Ureter (tissue), 1 donor: ENCODE results near the gene GABRP. TPM values are rescaled to one million over a fixed set of nuclear protein-coding genes. Genes with fewer than 3 reads are reported as not detected.
"Not testable (repeated sequence)": the region's sequence is repeated elsewhere in the genome, so short reads cannot be mapped to it uniquely, and the experiment has no call there.

Experiments
- DNase-seq: peaks from one replicate; pipeline ENCODE4 v3.0.0-alpha.2; 2020; ENCODE audit warnings: low spot score
- total RNA-seq: library from RNA; stranded (reverse); gene quantifications from one replicate; pipeline ENCODE4 v1.2.4, GENCODE V29; 2023
- donor health status: DM: yes; HTN: yes; CAD: no.

The GABRP gene
- total RNA-seq, 1 donor from 2014 or later = 0.42 TPM

- DNase-seq = no peak
Measured at GRCh38 chr5:170792878-170793277, 9.4 kb downstream of the GABRP start.

- no peak for DNase-seq
Measured at GRCh38 chr5:170795154-170795553, 11.6 kb downstream of the GABRP start.

GRCh38 chr5:170805666-170806065 lies 22.1 kb downstream of the GABRP start:
- DNase-seq = no peak

- DNase-seq = no peak
Measured at GRCh38 chr5:170809551-170809950, 26.0 kb downstream of the GABRP start.

- DNase-seq = no peak
Measured at GRCh38 chr5:170811719-170812118, 28.2 kb downstream of the GABRP start.

GRCh38 chr5:170813231-170813630 lies 29.7 kb downstream of the GABRP start:
- DNase-seq = no peak

- DNase-seq = no peak
Measured at GRCh38 chr5:170817195-170817594, 33.7 kb downstream of the GABRP start.

- DNase-seq = no peak
Measured at GRCh38 chr5:170818232-170818631, 34.7 kb downstream of the GABRP start.

GRCh38 chr5:170819824-170820223 lies 36.3 kb downstream of the GABRP start:
- no peak for DNase-seq

- no peak for DNase-seq
Measured at GRCh38 chr5:170821257-170821800, 37.8 kb downstream of the GABRP start.

GRCh38 chr5:170826117-170826516 lies 42.6 kb downstream of the GABRP start:
- DNase-seq = no peak

- DNase-seq = no peak
Measured at GRCh38 chr5:170832241-170832640, 48.7 kb downstream of the GABRP start.

GRCh38 chr5:170833981-170834380 lies 50.5 kb downstream of the GABRP start:
- not testable (repeated sequence) for DNase-seq

GRCh38 chr5:170836226-170836625 lies 52.7 kb downstream of the GABRP start:
- DNase-seq = no peak

GRCh38 chr5:170843870-170844269 lies 60.3 kb downstream of the GABRP start:
- DNase-seq = no peak

- no peak for DNase-seq
Measured at GRCh38 chr5:170844651-170845050, 61.1 kb downstream of the GABRP start.

GRCh38 chr5:170846416-170846815 lies 62.9 kb downstream of the GABRP start:
- DNase-seq = no peak

GRCh38 chr5:170846846-170847245 lies 63.3 kb downstream of the GABRP start:
- DNase-seq = no peak

GRCh38 chr5:170848033-170848432 lies 64.5 kb downstream of the GABRP start:
- no peak for DNase-seq

GRCh38 chr5:170849374-170849773 lies 65.8 kb downstream of the GABRP start:
- no peak for DNase-seq

GRCh38 chr5:170854566-170854965 lies 71.0 kb downstream of the GABRP start:
- no peak for DNase-seq

GRCh38 chr5:170857066-170857465 lies 73.5 kb downstream of the GABRP start:
- DNase-seq = no peak

GRCh38 chr5:170860415-170860814 lies 76.9 kb downstream of the GABRP start:
- DNase-seq = no peak
